HG03175 (cell line): ENCODE measurements around the gene SOCS6.

Source experiments
- ATAC-seq: cut with Tn5 transposase; IDR thresholded peaks from one replicate; pipeline ENCODE4 v1.9.1; 2021; ENCODE audit warnings: mild to moderate bottlenecking, moderate library complexity; ENCODE audit not compliant: unreplicated experiment

Gene SOCS6

DNA sequence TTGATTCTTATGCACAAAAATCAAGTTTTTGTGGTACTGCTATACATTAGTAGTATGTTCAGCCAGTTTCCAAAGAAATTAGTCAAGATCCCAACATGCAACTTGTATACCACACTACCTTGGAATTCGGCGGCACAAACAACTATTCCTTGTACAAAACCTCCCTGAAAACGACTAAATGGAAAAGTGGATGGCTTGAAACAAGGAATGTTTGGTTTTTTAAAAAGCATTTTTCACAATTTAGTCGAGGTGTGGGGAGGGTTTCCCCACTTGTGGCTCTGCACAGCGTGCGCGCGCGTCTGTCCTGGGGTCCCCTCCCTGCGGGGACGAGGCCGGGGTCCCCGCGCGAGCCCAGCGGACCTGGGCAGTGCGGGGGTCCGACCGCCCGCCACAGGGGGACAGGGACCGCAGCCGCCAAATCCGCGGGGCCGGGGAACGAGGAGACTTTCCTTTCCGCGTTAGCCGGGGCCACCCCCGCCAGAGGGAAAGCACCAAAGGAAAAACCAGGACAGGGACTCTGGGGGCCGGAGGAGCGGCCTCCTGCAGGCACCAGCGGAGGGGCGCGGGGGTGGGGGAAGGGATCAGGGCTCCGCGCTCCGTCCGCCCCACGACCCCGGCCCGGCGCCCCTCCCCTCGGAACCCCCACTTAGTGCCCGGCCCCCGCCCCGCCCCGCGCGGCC is 534 bp upstream of the SOCS6 start:
- peak; percentile 19 for ATAC-seq

- ATAC-seq, result peak; percentile 50
These were observed 787 bp downstream of the SOCS6 start for GRCh38 chr18:70289351-70290312.

GRCh38 chr18:70290482-70291294 is 1.8 kb downstream of the SOCS6 start:
- no peak for ATAC-seq

DNA sequence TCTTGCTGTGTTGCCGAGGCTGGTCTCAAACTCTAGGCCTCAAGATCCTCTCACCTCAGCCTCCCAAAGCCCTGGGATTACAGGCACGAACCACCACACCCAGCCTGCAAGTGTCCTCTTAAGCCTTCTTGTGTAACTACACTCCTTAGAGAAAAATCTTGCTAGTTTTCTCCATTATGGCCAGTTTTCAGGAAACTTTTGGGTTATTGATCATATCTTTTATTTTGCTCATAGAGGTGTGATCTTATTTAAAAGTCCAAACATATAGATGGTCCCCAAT is 2.4 kb downstream of the SOCS6 start:
- ATAC-seq, result no peak

DNA sequence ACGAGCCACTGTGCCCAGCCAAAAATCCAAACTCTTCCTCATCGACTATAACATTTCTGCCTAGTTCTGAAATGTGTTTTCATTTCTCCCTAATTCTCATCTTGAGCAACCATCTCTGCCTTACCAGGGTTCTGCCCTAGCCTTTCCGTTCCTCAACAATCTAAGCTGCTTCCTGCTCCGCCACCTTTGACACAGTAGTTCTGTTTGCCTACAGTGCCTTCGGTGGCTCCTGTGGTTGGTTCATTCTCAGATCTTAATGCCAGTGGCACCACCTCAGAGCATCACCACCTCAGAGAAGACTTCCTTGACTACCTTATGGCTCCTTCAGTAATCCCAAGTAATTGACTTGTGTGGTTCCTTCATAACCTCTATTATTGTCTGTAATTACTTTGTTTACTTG is 3.8 kb downstream of the SOCS6 start:
- no peak for ATAC-seq

GRCh38 chr18:70293166-70293565 is 4.3 kb downstream of the SOCS6 start:
- no peak for ATAC-seq

DNA sequence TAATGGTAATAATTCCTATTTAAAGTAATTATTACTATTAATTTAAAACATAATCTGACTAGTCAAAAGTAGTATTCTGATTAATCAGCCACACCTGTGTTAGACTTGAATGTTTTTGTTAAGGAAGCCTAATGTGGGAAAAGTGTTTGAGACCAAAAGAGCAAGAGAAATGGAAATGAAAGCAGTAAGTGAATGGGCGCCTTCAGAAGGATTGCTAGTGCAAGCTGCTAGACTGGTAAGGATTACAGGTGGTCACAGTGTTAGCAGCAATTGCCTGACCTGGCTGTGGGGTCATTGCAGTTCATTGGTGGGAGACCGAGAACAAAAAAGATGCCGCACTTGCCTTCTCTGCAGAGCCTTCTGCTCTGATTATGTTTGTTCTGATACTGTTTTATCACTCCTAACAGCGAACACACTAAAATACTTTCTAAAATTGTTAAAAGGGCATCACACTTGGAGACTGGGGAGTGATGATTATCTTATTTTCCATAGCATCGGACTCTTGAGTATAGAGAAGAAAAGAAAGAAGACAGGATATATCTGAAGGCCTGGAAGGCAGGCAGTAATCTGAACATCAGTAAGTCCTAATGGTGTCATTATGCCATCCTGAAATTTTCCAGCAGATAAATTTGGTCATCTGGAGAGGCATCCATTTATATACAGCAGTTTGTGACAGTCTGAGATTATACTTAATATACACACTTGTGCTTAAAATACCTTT is 5.8 kb downstream of the SOCS6 start:
- no peak for ATAC-seq

DNA sequence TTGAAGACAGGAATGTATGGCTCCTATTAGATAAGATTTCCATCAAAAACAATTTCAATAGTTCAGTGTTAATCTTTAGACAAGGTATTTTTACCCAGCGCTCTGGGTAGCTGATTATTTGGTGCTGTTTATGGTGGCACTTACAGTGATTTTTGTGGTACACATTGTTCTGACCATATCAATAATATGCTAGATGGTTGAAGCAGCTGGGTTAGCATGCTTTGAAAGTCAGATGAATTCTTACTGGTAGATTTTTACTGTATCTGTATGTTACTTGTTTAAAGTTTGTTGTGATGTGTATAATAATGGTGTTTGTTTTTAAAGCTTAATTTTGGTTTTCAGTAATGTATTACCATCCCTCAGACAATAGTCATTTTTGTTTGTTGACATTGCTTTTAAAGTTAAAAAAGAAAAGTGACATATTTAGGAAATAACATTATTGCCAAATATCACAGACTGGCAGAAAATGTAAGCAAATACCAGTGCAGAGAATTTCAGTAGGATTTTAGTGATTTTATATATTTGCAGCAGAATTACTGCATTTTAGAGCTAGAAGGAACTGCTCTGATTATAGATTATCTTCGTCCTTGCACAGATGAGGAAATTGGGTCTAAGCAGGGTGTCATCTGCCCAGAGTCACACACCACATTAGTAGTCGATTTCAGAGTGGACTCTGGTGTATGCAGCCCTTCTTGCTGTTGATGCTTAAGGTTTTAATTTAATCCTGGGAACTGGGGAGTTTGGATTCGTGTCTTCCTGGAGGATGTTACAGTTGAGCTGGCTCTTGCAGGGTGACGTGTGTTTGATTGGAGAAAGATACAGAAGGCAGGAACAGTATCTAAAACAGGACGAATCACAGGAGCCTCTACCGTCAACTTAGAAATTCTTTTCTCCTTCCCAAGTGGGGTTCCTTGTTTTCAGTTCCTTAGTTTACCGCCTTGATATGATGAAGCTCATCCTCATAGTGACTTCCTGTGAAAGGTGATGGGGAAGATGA is 6.6 kb downstream of the SOCS6 start:
- no peak for ATAC-seq

GRCh38 chr18:70296289-70296688 is 7.4 kb downstream of the SOCS6 start:
- no peak for ATAC-seq

- ATAC-seq, result no peak
These were observed 7.9 kb downstream of the SOCS6 start for GRCh38 chr18:70296781-70297180.

GRCh38 chr18:70299393-70299792 is 10.5 kb downstream of the SOCS6 start:
- ATAC-seq, result no peak

GRCh38 chr18:70301667-70302066 is 12.8 kb downstream of the SOCS6 start:
- ATAC-seq, result no peak

DNA sequence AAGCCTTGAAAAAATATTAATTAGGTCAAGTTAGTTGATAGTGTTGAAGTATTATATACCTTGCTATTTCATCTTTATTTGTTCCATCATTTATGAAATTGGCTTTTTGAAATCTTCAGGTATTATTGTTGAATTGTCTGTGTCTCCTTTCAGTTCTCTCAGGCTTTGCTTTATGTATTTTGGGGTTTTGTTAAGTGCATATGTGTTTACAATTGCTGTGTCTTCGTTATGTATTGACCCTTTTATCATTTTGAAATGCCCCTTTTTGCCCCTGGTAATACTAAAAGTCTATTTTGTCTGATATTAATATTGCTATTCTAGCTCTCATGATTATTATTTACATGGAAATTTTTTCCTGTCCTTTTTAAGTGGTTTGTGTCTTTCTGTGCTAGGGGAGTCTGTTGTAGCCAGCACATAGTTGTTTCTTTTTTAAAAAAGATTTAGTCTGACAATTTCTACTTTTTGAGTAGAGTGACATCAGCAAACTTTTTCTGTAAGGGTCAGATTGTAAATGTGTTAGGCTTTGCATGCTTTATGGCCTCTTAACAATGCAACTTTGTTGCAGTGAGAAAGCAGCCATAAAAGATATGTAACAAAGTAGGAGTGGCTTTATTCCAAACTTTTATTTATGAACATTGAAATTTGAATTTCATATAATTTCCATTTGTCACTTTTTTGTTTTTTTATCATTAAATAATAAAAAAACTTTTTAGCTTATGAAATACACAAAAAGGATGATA is 19.9 kb downstream of the SOCS6 start:
- no peak for ATAC-seq

DNA sequence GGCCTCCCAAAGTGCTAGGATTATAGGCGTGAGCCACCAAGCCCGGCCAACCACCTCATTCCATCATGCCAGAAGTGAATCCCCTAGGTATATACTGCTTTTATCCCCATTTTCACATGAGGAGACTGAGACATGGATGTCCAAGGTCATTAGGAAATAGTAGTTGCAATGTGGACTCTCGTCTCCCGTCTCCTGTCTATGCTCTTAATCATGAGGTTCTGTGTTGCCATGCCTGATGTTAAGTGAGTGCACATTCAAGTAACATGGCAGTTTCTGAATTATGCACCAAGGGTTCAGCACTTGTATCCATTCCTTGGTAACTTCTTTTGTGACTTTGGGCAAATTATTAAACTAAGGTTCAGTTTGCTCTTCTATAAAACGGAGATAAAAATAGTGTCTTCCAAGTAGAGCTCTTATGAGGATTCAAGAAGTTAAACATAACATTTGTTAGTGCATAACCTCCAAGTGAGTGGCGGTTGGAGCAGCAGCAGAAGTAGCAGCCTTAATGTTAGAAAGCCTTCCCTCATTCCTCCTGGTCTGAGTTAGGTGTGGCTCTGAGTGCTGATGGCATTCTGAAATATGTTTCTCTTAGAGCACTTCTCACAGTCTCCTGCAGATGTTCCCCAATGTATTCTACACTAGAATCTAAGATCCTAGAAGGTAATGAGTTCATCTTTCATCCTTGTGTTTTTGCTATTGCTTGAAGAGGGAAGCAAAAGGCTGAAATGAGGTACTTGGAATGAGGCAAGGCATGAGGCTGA is 21.9 kb downstream of the SOCS6 start:
- no peak for ATAC-seq

- ATAC-seq, result no peak
These were observed 22.9 kb downstream of the SOCS6 start for GRCh38 chr18:70311726-70312125.

GRCh38 chr18:70313640-70314039 is 24.8 kb downstream of the SOCS6 start:
- no peak for ATAC-seq

- no peak for ATAC-seq
These were observed 25.4 kb downstream of the SOCS6 start for GRCh38 chr18:70314151-70314782.

GRCh38 chr18:70319187-70319586 is 30.3 kb downstream of the SOCS6 start:
- ATAC-seq, result no peak
